Activated naive CD8-positive, alpha-beta T cell (primary cell): ENCODE measurements around the gene RPLP1.
A peak's percentile ranks its signal among the peaks of the same experiment; 100 is the strongest.

Source experiments
- H3K27ac Mint-ChIP-seq: one replicate; pipeline ENCODE4 v1.8.0; 2021; ENCODE audit warnings: mixed read lengths
- H3K27me3 Mint-ChIP-seq: one replicate; pipeline ENCODE4 v1.8.0; 2021; ENCODE audit warnings: mixed read lengths
- H3K36me3 Mint-ChIP-seq: one replicate; pipeline ENCODE4 v1.8.0; 2021; ENCODE audit warnings: mixed read lengths
- H3K4me1 Mint-ChIP-seq: one replicate; pipeline ENCODE4 v1.8.0; 2021; ENCODE audit warnings: low read depth, mixed read lengths
- H3K4me3 Mint-ChIP-seq: one replicate; pipeline ENCODE4 v1.8.0; 2021; ENCODE audit warnings: mild to moderate bottlenecking, mixed read lengths
- H3K9me3 Mint-ChIP-seq: one replicate; pipeline ENCODE4 v1.8.0; 2021; ENCODE audit warnings: low read depth, mixed read lengths

The RPLP1 gene

GRCh38 chr15:69456208-69457166 is 3.9 kb downstream of the RPLP1 start:
- H3K36me3 Mint-ChIP-seq: peaks cover 31% of the 10 kb centered on the region
- no peaks in the 10 kb centered on the region for H3K9me3 Mint-ChIP-seq
- H3K27ac Mint-ChIP-seq: peak overlapping the region; percentile 99
- H3K4me1 Mint-ChIP-seq: peaks cover 55% of the 10 kb centered on the region
- no peaks in the 10 kb centered on the region for H3K27me3 Mint-ChIP-seq
- peak overlapping the region; percentile 99 for H3K4me3 Mint-ChIP-seq

GRCh38 chr15:69457304-69458280 is 5.0 kb downstream of the RPLP1 start:
- Mint-ChIP-seq H3K4me1 (peaks cover 59% of the 10 kb centered on the region), H3K27ac (peak overlapping the region; percentile 69), H3K9me3 (no peaks in the 10 kb centered on the region), H3K27me3 (no peaks in the 10 kb centered on the region), H3K36me3 (peaks cover 31% of the 10 kb centered on the region), H3K4me3 (no peak overlapping the region)

- H3K27ac Mint-ChIP-seq: peak overlapping the region; percentile 77
These were observed 6.4 kb downstream of the RPLP1 start for GRCh38 chr15:69459066-69459465.

DNA sequence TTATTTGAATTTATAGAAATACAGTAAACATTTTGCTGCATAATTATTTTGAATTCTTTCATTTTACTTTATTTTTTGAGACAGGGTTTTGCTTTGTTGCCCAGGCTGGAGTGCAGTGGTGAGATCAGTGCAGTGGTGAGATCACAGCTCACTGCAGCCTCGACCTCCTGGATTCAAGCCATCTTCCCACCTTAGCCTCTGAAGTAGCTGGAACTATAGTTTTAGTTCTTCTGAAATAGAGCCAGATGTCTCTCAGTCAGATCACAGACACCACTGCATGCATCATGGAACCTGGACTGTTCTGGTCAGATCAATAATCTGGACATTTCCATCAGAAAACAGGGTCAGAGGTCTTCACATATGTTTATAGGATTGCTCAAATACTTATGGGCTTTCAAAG is 7.9 kb downstream of the RPLP1 start:
- Mint-ChIP-seq H3K4me1 (peaks cover 53% of the 10 kb centered on the region), H3K9me3 (no peaks in the 10 kb centered on the region), H3K4me3 (no peak overlapping the region), H3K27ac (no peak overlapping the region), H3K27me3 (no peaks in the 10 kb centered on the region), H3K36me3 (peaks cover 10% of the 10 kb centered on the region)

More at GRCh38 chr15:69459066-69459465, 6.4 kb downstream of the RPLP1 start:
- Mint-ChIP-seq H3K4me3 (no peak overlapping the region), H3K36me3 (peaks cover 22% of the 10 kb centered on the region), H3K9me3 (no peaks in the 10 kb centered on the region), H3K4me1 (peaks cover 65% of the 10 kb centered on the region), H3K27me3 (no peaks in the 10 kb centered on the region)

DNA sequence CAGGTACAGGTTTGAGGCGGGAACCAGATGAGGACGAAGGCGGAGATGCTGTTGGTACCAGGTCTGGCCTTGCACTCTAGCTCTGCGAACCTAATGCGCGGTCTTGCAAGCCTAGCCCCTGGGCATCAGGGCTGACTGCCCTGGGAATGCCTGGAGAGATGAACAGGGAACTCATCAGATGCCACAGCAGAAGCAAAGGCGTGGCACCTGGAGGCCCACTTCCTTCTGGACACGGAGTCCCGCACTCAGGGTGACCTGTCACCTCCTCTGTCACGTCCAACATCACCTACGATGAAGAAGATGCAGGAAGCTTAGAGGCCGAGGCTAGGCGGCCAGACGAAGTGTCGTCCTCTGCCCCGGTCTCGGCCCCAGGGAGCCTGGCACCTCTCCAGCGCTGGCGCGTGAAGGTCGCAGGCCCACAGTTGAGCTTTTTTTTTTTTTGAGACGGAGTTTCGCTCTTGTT is 9.4 kb downstream of the RPLP1 start:
- Mint-ChIP-seq H3K36me3 (peaks cover 6% of the 10 kb centered on the region), H3K4me3 (peak overlapping the region; percentile 91), H3K27me3 (no peaks in the 10 kb centered on the region), H3K9me3 (no peaks in the 10 kb centered on the region), H3K27ac (peak overlapping the region; percentile 86), H3K4me1 (peaks cover 44% of the 10 kb centered on the region)

DNA sequence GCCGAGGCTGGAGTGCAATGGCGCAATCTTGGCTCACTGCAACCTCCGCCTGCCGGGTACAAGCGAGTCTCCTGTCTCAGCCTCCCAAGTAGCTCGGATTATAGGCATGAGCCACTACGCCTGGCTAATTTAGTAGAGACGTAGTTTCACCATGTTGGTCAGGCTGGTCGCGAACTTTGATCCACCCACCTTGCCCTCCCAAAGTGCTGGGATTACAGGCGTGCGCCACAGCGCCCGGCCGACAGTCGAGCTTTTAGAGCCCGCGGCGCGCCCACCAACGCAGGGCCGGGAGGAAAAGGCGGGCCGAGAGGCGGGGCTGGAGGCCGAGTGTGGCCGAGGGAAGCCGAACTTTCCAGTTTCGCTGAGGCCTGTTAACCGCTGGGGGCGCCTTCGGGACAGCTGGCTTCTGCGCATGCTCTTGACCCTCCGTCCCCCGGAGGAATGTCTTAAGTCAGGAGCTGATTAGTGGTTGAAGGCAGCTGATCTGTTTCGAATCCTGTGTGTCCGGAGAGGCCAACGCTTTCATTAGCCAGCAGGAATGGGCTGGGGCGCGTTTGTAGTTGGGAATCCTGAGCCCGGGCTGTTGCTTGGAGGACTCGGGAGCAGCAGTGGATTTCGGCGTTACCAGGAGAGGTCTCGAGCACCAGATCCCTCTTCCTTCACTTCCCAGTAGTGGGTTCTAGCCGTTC is 10.0 kb downstream of the RPLP1 start:
- Mint-ChIP-seq H3K9me3 (no peaks in the 10 kb centered on the region), H3K4me3 (peak overlapping the region; percentile 91), H3K27ac (peak overlapping the region; percentile 86), H3K4me1 (peaks cover 44% of the 10 kb centered on the region), H3K27me3 (no peaks in the 10 kb centered on the region), H3K36me3 (peaks cover 3% of the 10 kb centered on the region)

GRCh38 chr15:69463182-69463756 is 10.7 kb downstream of the RPLP1 start:
- peaks cover 2% of the 10 kb centered on the region for H3K36me3 Mint-ChIP-seq
- no peaks in the 10 kb centered on the region for H3K27me3 Mint-ChIP-seq
- H3K27ac Mint-ChIP-seq: peak overlapping the region; percentile 86
- no peaks in the 10 kb centered on the region for H3K9me3 Mint-ChIP-seq
- H3K4me1 Mint-ChIP-seq: peaks cover 49% of the 10 kb centered on the region
- peak overlapping the region; percentile 91 for H3K4me3 Mint-ChIP-seq

DNA sequence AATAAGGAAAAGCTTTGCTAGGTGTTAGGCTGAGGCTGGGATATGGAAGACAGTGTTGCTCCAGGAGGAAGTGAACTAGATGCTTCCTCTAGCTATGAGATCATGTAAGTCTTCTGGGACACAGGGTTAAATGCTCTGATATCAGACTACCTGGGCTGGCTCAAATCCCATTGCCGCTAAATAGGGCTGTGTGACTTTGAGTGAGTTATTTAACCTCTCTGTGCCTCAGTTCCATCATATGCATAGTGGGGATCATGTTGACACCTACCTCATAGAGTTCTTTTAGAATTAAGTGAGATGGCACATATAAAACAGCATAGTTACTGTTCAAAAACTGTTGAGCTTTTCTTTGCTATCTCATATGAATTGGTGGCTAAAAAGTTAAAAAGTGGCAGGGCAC is 12.6 kb downstream of the RPLP1 start:
- Mint-ChIP-seq H3K4me3 (no peak overlapping the region), H3K4me1 (peaks cover 52% of the 10 kb centered on the region), H3K27ac (no peak overlapping the region), H3K9me3 (no peaks in the 10 kb centered on the region), H3K36me3 (no peaks in the 10 kb centered on the region), H3K27me3 (no peaks in the 10 kb centered on the region)

GRCh38 chr15:69466733-69467132 is 14.1 kb downstream of the RPLP1 start:
- no peak overlapping the region for H3K27ac Mint-ChIP-seq
- H3K36me3 Mint-ChIP-seq: no peaks in the 10 kb centered on the region
- no peaks in the 10 kb centered on the region for H3K27me3 Mint-ChIP-seq
- H3K4me3 Mint-ChIP-seq: no peak overlapping the region
- peaks cover 41% of the 10 kb centered on the region for H3K4me1 Mint-ChIP-seq
- H3K9me3 Mint-ChIP-seq: no peaks in the 10 kb centered on the region

GRCh38 chr15:69467636-69468035 is 15.0 kb downstream of the RPLP1 start:
- Mint-ChIP-seq H3K36me3 (no peaks in the 10 kb centered on the region), H3K27me3 (no peaks in the 10 kb centered on the region), H3K9me3 (no peaks in the 10 kb centered on the region), H3K4me1 (peaks cover 33% of the 10 kb centered on the region), H3K27ac (peak overlapping the region; percentile 88), H3K4me3 (no peak overlapping the region)

- Mint-ChIP-seq H3K4me3 (peak overlapping the region; percentile 70), H3K27me3 (no peaks in the 10 kb centered on the region), H3K9me3 (no peaks in the 10 kb centered on the region), H3K27ac (peak overlapping the region; percentile 88), H3K4me1 (peaks cover 26% of the 10 kb centered on the region), H3K36me3 (no peaks in the 10 kb centered on the region)
These were observed 15.9 kb downstream of the RPLP1 start for GRCh38 chr15:69468241-69469121.

DNA sequence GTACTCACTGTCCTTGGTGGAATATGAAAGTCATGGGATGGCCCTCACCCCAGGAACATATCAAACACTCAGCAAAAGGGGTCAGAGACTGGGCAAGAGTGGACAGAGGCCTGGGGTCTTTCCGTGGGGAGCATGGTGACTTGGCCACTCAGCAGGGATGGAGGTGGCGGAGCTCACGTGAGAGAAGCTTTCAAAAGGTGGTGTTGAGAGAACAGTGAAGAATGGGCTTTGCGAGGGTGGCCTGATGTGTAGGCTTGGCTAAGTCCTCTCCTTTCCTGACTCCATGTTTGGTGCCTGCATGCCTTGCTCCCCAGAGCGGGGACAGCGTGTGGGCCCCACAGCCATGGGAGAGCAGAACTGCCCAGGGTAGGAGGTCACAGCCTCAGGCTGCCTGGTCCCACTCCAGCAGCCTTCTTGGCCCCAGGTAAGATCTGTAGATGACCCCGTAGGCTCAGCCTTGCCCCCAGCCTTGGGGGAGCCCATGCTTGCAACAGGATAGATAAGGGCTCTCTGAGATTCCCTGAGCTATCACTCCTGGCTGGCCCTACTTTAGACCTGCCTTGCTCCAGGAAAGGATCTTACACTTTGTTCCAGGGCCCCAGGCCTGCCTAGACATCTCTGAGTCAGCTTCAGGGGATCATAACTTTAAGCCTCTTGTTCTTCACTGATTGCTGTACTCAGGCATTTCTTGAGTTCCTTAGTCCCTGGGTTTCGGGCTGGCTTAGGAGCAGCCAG is 17.0 kb downstream of the RPLP1 start:
- Mint-ChIP-seq H3K27ac (no peak overlapping the region), H3K4me3 (no peak overlapping the region), H3K9me3 (no peaks in the 10 kb centered on the region), H3K36me3 (no peaks in the 10 kb centered on the region), H3K4me1 (peaks cover 24% of the 10 kb centered on the region), H3K27me3 (no peaks in the 10 kb centered on the region)

GRCh38 chr15:69472046-69472445 is 19.4 kb downstream of the RPLP1 start:
- no peaks in the 10 kb centered on the region for H3K36me3 Mint-ChIP-seq
- peaks cover 24% of the 10 kb centered on the region for H3K4me1 Mint-ChIP-seq
- no peak overlapping the region for H3K4me3 Mint-ChIP-seq
- no peak overlapping the region for H3K27ac Mint-ChIP-seq
- no peaks in the 10 kb centered on the region for H3K9me3 Mint-ChIP-seq
- peaks cover 4% of the 10 kb centered on the region for H3K27me3 Mint-ChIP-seq
